Measurements from ENCODE around the gene SBF1.

Gene SBF1

GRCh38 chr22:50487290-50488005, 12.6 kb upstream of the SBF1 start:
- no peak for DNase-seq (ENCODE audit: low spot score)
- TF ChIP-seq, protein P1, sequence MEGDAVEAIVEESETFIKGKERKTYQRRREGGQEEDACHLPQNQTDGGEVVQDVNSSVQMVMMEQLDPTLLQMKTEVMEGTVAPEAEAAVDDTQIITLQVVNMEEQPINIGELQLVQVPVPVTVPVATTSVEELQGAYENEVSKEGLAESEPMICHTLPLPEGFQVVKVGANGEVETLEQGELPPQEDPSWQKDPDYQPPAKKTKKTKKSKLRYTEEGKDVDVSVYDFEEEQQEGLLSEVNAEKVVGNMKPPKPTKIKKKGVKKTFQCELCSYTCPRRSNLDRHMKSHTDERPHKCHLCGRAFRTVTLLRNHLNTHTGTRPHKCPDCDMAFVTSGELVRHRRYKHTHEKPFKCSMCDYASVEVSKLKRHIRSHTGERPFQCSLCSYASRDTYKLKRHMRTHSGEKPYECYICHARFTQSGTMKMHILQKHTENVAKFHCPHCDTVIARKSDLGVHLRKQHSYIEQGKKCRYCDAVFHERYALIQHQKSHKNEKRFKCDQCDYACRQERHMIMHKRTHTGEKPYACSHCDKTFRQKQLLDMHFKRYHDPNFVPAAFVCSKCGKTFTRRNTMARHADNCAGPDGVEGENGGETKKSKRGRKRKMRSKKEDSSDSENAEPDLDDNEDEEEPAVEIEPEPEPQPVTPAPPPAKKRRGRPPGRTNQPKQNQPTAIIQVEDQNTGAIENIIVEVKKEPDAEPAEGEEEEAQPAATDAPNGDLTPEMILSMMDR (IDR thresholded peaks at IDR 0.05; ENCODE audit: extremely low read depth, missing control alignments): no peak

- no peak for DNase-seq (ENCODE audit: low spot score)
- TF ChIP-seq, protein P1 (IDR thresholded peaks at IDR 0.05; ENCODE audit: extremely low read depth, missing control alignments): no peak
These were observed 11.9 kb upstream of the SBF1 start, which contains the start of gene MIOX for GRCh38 chr22:50486561-50487289. Gene MIOX, plus strand, starts transcription at chr22:50486859. Its CDS starts 39 bp downstream, at chr22:50486898.

DNA sequence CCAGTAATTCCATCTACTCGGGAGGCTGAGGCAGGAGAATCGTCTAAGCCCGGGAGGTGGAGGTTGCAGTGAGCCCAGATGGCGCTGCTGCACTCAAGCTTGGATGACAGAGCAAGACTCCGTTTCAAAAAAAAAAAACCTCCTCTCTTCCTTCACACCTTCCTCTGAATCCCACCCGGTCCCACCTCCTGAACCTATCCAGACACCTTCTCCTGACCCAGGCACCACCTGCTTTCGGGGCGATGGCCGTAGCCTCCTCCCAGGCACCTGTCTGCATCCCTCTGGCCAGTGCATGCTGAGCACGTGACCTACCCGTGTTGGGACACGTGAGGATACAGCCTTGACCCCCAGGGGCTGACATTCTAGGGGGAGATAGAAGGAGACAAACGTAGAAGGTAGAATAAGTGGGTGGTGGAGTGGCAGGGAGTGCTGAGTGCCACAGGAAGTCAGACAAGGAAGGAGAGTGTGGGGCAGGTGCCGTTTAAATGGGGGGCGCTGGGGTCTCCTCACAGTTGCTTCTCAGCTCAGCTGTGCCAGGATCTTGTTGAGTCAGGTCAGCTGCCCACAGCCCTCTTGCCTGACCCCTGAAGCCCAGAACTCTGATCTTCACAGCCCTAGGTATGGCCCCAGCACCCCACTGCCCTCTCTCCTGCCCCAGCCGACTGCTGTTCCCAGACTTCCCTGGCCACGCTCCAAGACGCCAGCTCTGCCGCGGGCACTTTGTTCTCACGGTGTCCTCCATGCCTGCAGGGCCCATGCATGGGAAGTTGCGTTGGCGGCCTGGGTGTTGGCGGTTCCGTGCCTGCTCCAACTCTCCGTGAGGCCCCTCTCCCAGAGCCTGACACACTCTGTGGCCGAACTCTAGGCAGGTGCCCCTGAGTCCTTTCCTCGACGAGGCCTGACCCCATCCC, 10.6 kb upstream of the SBF1 start:
- TF ChIP-seq, protein P1 (IDR thresholded peaks at IDR 0.05; ENCODE audit: extremely low read depth, missing control alignments): no peak
- no peak for DNase-seq (ENCODE audit: low spot score)

DNA sequence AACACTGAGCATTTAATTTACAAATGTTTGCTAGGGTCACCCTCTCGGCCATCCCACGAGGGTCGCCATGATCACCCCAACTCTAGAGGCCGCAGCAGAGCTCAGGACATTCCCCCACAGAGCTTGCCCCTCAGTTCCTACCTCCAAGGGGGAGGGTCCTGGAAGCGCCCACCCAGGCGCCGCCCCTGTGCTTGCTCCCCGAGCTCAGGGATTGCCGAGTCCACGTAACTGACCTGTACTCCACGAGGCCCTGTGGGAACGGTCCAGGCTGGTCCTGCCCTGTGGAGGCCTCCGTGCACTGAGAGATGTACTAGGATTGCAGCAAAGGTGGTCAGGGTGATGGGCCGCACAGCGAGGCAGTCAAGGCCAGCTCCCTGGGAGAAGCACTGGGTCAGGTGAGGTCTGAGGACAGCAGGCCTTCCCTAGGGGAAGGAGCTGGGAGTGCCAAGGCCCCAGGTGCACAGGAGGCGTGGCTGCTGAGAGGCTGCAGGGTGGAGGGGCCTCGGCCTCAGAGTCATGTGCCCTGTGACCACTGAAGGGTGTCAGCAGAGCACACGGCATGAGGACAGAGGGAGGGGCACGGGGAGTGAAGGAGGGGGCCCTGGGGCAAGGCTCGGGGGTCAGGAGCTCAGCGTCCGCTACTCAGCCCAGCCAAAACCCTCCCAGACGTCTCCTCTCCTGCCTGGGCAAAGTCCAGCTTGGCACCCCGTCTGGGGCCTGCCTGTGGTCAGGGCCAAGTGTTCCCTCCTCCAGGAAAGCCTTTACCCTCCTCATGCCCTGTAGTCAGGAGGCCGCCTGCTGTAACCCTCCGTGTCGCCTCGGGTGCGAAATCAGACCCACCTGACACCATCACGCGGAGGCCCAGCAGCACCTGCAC, 9.4 kb upstream of the SBF1 start:
- DNase-seq (ENCODE audit: low spot score): no peak
- TF ChIP-seq, protein P1 (IDR thresholded peaks at IDR 0.05; ENCODE audit: extremely low read depth, missing control alignments): no peak

DNA sequence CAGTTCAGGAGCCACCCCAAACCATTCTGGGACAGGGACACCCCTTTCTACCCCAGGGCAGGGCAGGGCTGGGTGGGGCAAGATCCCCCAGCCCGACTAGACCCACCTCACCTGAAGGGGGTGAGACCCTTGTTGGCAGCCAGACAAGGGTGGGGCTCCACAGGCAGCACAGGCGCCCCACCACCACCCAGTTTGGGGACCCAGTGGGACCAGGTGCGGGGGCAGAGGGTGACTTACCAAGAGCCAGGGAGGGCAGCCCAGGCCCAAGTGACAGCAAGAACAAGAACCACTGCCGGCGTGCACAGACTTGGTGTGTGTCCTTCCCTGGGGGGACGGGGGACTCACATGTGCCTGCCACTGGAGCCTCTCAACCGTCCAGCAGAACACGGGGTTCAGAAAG, 8.7 kb upstream of the SBF1 start:
- no peak for DNase-seq (ENCODE audit: low spot score)

GRCh38 chr22:50483106-50483505, 8.3 kb upstream of the SBF1 start:
- no peak for DNase-seq (ENCODE audit: low spot score)
- TF ChIP-seq, protein P1 (IDR thresholded peaks at IDR 0.05; ENCODE audit: extremely low read depth, missing control alignments): no peak

More for the DNA sequence above, 8.7 kb upstream of the SBF1 start:
- TF ChIP-seq, protein P1 (IDR thresholded peaks at IDR 0.05; ENCODE audit: extremely low read depth, missing control alignments): no peak

All from GM20000 (cell line).